Left ventricle myocardium inferior (tissue), 1 donor: ENCODE data around the gene KIFC3. TPM values are rescaled to one million over a fixed set of nuclear protein-coding genes. Genes with fewer than 3 reads are reported as not detected.
A peak's percentile ranks its signal among the peaks of the same experiment; 100 is the strongest.

ENCODE experiments used
- DNase-seq: peaks from one replicate; pipeline ENCODE4 v3.0.0-alpha.2; 2020
- H3K27ac ChIP-seq: fragments of 200-600 bp; replicated peaks from 2 replicates; pipeline ENCODE4 v1.8.0; 2021
- H3K27me3 ChIP-seq: fragments of 200-600 bp; 2 replicates; pipeline ENCODE4 v1.8.0; 2021; ENCODE audit warnings: low read depth
- H3K36me3 ChIP-seq: fragments of 200-600 bp; 2 replicates; pipeline ENCODE4 v1.8.0; 2021
- H3K4me1 ChIP-seq: fragments of 200-600 bp; 2 replicates; pipeline ENCODE4 v1.8.0; 2021
- H3K4me3 ChIP-seq: fragments of 200-600 bp; 2 replicates; pipeline ENCODE4 v1.8.0; 2021; ENCODE audit warnings: mild to moderate bottlenecking, moderate library complexity
- H3K9me3 ChIP-seq: fragments of 200-600 bp; replicated peaks from 2 replicates; pipeline ENCODE4 v1.8.0; 2021
- intact Hi-C: fragments of 100-400 bp; cut with micrococcal nuclease; formaldehyde crosslinking; loops from one replicate; pipeline ENCODE4 v1.11.0; 2022
- total RNA-seq: library from RNA; stranded (reverse); fragmentation: NEBNext Ultra II Directional; extraction: Animal tissue kit (Norgen Biotek cat#: 25700); gene quantifications from one replicate; pipeline ENCODE4 v1.2.1, GENCODE V29; 2021
- TF ChIP-seq, protein P1 (sequence below): fragments of 200-600 bp; IDR thresholded peaks from 2 replicates; pipeline ENCODE4 v1.8.0; 2021; ENCODE audit warnings: antibody characterized with exemption, mild to moderate bottlenecking, borderline replicate concordance
- donor health status: DM: no; HTN: yes; CAD: no; lungs with severe emphysema.

The KIFC3 gene
- total RNA-seq, 1 donor from 2014 or later: 63.5 TPM

DNA sequence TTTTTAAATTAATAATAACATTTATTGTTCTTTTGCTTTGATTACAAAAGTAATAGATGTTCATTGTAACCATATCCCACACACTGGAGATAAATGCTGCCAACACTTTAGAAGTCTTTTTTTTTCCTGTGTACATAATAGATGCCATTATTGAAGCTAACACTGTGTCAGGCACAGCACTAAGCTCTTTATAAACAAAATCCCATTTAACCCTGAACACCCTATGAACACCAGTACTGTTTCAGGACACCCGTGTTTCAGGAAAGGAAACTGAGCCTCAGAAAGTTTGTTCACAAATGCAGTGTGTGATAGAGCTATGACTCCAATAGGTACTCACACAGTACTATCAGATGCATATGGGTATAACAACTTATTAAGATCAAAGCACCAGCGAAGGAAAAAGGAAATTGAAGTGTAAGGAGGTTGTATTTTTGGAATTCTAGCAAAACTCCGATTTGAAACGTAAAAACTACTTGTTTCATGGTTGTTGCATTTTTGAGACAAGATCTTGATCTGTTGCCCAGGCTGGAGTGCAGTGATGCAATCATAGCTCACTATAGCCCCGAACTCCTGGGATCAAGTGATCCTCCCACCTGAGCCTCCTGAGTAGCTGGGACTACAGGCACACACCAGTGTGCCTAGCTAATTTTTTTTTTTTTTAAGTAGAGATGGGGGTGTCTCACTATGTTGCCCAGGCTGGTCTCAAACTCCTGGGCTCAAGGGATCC, 2.0 kb upstream of the KIFC3 start:
- intact Hi-C loops: no loop called here
- H3K27ac ChIP-seq: peak overlapping the region; percentile 96
- H3K4me3 ChIP-seq: no peak overlapping the region
- no peaks in the 10 kb centered on the region for H3K36me3 ChIP-seq
- peaks cover 81% of the 10 kb centered on the region for H3K4me1 ChIP-seq
- TF ChIP-seq, protein P1, sequence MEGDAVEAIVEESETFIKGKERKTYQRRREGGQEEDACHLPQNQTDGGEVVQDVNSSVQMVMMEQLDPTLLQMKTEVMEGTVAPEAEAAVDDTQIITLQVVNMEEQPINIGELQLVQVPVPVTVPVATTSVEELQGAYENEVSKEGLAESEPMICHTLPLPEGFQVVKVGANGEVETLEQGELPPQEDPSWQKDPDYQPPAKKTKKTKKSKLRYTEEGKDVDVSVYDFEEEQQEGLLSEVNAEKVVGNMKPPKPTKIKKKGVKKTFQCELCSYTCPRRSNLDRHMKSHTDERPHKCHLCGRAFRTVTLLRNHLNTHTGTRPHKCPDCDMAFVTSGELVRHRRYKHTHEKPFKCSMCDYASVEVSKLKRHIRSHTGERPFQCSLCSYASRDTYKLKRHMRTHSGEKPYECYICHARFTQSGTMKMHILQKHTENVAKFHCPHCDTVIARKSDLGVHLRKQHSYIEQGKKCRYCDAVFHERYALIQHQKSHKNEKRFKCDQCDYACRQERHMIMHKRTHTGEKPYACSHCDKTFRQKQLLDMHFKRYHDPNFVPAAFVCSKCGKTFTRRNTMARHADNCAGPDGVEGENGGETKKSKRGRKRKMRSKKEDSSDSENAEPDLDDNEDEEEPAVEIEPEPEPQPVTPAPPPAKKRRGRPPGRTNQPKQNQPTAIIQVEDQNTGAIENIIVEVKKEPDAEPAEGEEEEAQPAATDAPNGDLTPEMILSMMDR: no peak
- no peaks in the 10 kb centered on the region for H3K9me3 ChIP-seq
- DNase-seq: no peak
- no peaks in the 10 kb centered on the region for H3K27me3 ChIP-seq

- TF ChIP-seq, protein P1: no peak
- DNase-seq: peak; percentile 69
- intact Hi-C loops: no loop called here
- no peaks in the 10 kb centered on the region for H3K27me3 ChIP-seq
- H3K9me3 ChIP-seq: no peaks in the 10 kb centered on the region
- H3K4me1 ChIP-seq: peaks cover 81% of the 10 kb centered on the region
- H3K36me3 ChIP-seq: no peaks in the 10 kb centered on the region
- H3K4me3 ChIP-seq: peak overlapping the region; percentile 79
- H3K27ac ChIP-seq: peak overlapping the region; percentile 96
Measured at GRCh38 chr16:57803134-57803990, 1.1 kb upstream of the KIFC3 start.

DNA sequence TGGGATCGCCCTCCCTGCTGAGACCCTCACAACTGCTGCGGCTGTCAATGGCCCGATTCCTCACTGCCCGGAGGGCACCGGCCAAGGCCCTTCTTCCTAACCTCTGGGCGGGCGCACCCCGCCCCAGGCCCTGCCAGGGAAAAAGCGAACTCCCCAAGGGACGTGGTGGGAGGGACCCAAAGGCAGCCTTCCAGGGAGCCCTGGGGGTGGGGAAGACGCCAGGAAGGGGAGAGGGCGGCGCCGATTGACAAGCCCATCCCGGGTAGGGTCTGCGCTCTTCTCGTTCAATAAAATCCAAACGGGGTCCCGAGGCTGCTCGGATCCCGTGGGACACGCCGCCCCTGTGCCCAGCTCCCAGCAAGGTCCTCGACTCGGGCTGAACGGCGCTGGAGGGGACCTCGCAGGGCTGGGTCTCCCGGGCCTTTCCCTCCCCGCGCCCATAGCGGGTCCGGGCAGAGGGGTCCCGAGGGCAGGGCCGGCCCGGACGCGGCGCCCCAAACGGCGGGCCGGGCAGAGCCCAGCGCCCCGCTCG, 416 bp downstream of the KIFC3 start:
- Histone ChIP-seq H3K27me3 (no peaks in the 10 kb centered on the region), H3K9me3 (no peaks in the 10 kb centered on the region), H3K4me1 (peaks cover 84% of the 10 kb centered on the region), H3K36me3 (peaks cover 9% of the 10 kb centered on the region), H3K27ac (peak overlapping the region; percentile 96), H3K4me3 (peak overlapping the region; percentile 79)
- DNase-seq: peak; percentile 69
- intact Hi-C loops: no loop called here
- TF ChIP-seq, protein P1: no peak

- no peaks in the 10 kb centered on the region for H3K27me3 ChIP-seq
- peak overlapping the region; percentile 96 for H3K27ac ChIP-seq
- peaks cover 91% of the 10 kb centered on the region for H3K4me1 ChIP-seq
- no peaks in the 10 kb centered on the region for H3K9me3 ChIP-seq
- no peak for DNase-seq
- TF ChIP-seq, protein P1: no peak
- H3K36me3 ChIP-seq: peaks cover 16% of the 10 kb centered on the region
- intact Hi-C loops: no loop called here
- peak overlapping the region; percentile 79 for H3K4me3 ChIP-seq
Measured at GRCh38 chr16:57801098-57801808, 1.0 kb downstream of the KIFC3 start.
